Type B pancreatic cell (in vitro differentiated cells): ENCODE results near the gene ANKRD12. TPM values are rescaled to one million over a fixed set of nuclear protein-coding genes. Genes with fewer than 3 reads are reported as not detected.

ENCODE experiments used
- DNase-seq: peaks from one replicate; pipeline ENCODE4 v3.0.0; 2021; ENCODE audit warnings: mixed read lengths; ENCODE audit not compliant: unreplicated experiment; ENCODE audit errors: extremely low spot score
- H3K27ac Mint-ChIP-seq: 2 replicates; pipeline ENCODE4 v1.8.0; 2021; ENCODE audit warnings: mild to moderate bottlenecking, mixed read lengths
- H3K27me3 Mint-ChIP-seq: 2 replicates; pipeline ENCODE4 v1.8.0; 2021; ENCODE audit warnings: mixed read lengths
- H3K36me3 Mint-ChIP-seq: 2 replicates; pipeline ENCODE4 v1.8.0; 2021; ENCODE audit warnings: mixed read lengths
- H3K4me1 Mint-ChIP-seq: one replicate; pipeline ENCODE4 v1.8.0; 2021; ENCODE audit warnings: mixed read lengths; ENCODE audit not compliant: unreplicated experiment
- H3K4me3 Mint-ChIP-seq: 2 replicates; pipeline ENCODE4 v1.8.0; 2021; ENCODE audit warnings: mild to moderate bottlenecking, mixed read lengths
- H3K9me3 Mint-ChIP-seq: 2 replicates; pipeline ENCODE4 v1.8.0; 2021; ENCODE audit warnings: mixed read lengths
- total RNA-seq: library from RNA; stranded (reverse); gene quantifications from 2 replicates; pipeline ENCODE4 v1.2.1, GENCODE V29; 2021; ENCODE audit warnings: low replicate concordance
- TF ChIP-seq, protein P1 (sequence below): fragments of 200-600 bp; sonication (generic); conservative IDR thresholded peaks from 2 replicates; pipeline ENCODE4 v1.5.0; 2021; ENCODE audit warnings: antibody characterized with exemption, mild to moderate bottlenecking

The ANKRD12 gene
- total RNA-seq, 1 donor from 2014 or later: 38.8 TPM

DNA sequence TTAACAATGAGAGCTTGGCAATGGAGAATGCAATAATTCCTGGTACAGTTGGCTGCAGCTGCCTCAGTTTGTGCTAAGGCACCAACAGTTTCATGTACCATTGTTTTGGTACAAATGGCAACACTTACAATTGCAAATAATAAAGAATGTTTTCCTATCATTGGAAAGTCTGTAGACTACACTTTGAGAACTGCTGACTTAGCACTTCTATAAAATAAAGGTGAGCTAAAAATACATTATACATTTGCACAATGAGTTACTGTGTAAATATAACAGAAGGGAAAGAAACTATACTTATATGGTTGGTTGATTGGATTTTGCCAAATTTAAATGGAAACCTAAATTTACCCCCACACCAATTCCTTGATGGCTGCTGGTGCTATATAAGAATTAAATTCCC lies 153.1 kb downstream of the ANKRD12 start:
- Mint-ChIP-seq H3K36me3 (peaks cover 14% of the 10 kb centered on the region), H3K9me3 (peaks cover 10% of the 10 kb centered on the region)

DNA sequence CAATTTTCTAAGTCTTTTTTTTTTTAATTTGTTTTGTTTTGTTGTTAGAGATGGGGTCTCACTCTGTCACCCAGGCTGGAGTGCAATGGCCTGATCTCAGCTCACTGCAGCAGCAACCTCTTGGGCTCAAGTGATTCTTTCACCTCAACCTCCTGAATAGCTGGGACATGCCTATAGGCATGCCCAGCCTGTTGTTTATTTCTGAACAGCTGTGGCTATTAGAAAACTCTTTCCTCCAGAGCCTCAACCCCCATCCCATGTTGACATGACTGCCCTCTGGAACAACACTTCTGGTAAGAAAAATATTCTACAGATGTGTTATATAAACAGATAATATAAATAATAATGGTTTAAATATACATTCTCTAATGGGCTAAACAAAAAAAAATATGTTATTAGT lies 153.6 kb downstream of the ANKRD12 start:
- Mint-ChIP-seq H3K36me3 (peaks cover 14% of the 10 kb centered on the region), H3K27ac (no peak overlapping the region), H3K4me3 (no peak overlapping the region), H3K4me1 (peaks cover 6% of the 10 kb centered on the region), H3K9me3 (peaks cover 10% of the 10 kb centered on the region), H3K27me3 (no peaks in the 10 kb centered on the region)
- TF ChIP-seq, protein P1, sequence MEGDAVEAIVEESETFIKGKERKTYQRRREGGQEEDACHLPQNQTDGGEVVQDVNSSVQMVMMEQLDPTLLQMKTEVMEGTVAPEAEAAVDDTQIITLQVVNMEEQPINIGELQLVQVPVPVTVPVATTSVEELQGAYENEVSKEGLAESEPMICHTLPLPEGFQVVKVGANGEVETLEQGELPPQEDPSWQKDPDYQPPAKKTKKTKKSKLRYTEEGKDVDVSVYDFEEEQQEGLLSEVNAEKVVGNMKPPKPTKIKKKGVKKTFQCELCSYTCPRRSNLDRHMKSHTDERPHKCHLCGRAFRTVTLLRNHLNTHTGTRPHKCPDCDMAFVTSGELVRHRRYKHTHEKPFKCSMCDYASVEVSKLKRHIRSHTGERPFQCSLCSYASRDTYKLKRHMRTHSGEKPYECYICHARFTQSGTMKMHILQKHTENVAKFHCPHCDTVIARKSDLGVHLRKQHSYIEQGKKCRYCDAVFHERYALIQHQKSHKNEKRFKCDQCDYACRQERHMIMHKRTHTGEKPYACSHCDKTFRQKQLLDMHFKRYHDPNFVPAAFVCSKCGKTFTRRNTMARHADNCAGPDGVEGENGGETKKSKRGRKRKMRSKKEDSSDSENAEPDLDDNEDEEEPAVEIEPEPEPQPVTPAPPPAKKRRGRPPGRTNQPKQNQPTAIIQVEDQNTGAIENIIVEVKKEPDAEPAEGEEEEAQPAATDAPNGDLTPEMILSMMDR: no peak
- DNase-seq: no peak

More for the DNA sequence above, 153.1 kb downstream of the ANKRD12 start:
- H3K27me3 Mint-ChIP-seq: no peaks in the 10 kb centered on the region
- no peak overlapping the region for H3K4me3 Mint-ChIP-seq
- H3K4me1 Mint-ChIP-seq: peaks cover 6% of the 10 kb centered on the region
- no peak for DNase-seq
- TF ChIP-seq, protein P1: no peak
- H3K27ac Mint-ChIP-seq: no peak overlapping the region

DNA sequence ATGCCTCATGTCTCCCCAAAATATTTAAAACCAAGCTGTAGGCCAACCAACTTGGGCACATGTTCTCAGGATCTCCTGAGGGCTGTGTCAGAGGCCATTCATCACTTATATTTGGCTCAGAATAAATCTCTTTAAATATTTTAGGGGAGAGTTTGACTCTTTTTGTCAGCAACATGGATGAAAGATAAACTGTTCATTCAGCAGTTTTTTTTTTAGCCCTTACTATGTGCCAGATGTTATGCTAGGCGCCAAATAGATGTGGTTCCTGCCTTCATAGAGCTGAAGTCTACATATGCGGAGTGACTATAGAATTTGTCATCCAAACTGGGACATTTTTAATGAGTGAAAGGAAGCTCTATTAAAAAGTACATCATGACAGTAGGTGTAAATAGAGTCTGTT lies 155.5 kb downstream of the ANKRD12 start:
- Mint-ChIP-seq H3K4me1 (no peaks in the 10 kb centered on the region), H3K36me3 (peaks cover 10% of the 10 kb centered on the region), H3K27me3 (no peaks in the 10 kb centered on the region), H3K27ac (no peak overlapping the region), H3K9me3 (peaks cover 10% of the 10 kb centered on the region), H3K4me3 (no peak overlapping the region)
- TF ChIP-seq, protein P1: no peak
- DNase-seq: no peak

DNA sequence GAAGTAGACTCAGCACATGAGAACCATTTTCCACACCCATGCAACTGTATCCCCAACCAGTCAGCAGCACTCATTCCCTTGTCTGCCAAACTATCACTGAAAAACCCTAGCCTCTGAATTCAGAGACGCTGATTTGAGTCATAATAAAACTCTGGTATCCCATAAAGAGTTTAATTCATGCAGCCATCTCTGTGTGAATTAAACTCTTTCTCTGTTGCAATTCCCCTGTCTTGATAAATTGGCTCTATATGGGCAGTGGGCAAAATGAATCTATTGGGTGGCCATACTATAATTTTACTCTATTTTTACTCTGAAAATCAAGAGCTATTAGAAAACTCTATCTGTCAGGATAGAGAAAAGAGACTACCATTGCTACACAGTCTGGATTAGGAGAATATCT lies 157.4 kb downstream of the ANKRD12 start:
- peaks cover 5% of the 10 kb centered on the region for H3K36me3 Mint-ChIP-seq

DNA sequence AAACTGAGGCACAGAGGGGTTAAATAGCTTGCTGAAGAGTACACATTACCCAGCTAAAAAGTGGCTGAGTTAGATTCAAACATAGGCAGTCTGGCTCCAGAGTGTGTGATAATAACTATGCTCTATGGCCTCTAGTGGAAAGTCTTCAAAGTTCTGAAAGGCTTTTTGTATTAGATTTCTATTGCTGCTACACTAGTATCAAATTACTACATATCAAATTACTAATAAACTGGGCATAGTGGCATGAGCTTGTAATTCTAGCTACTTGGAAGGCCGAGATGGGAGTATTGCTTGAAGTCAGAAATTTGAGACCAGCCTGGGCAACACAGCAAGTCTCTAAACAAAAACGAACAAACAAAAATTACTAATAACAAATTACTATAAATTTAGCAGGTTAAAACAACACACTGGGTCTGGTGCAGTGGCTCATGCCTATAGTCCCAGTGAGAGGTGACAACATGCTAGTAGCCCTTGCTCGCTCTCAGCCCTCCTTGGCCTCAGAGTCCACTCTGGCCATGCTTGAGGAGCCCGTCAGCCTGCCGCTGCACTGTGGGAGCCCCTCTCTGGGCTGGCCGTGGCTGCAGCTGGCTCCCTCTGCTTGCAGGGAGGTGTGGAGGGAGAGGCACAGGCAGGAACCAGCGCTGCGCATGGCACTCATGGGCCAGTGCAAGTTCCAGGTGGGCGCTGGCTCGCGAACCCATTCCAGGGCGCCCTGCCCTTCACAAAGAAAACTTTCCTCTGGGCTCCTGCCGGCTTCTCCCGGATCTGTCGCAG lies 159.8 kb downstream of the ANKRD12 start:
- peaks cover 5% of the 10 kb centered on the region for H3K36me3 Mint-ChIP-seq
- H3K27ac Mint-ChIP-seq: no peak overlapping the region
- H3K4me1 Mint-ChIP-seq: no peaks in the 10 kb centered on the region
- no peak for DNase-seq
- H3K4me3 Mint-ChIP-seq: no peak overlapping the region
- H3K9me3 Mint-ChIP-seq: peaks cover 5% of the 10 kb centered on the region
- TF ChIP-seq, protein P1: no peak
- H3K27me3 Mint-ChIP-seq: no peaks in the 10 kb centered on the region

More for the DNA sequence above, 157.4 kb downstream of the ANKRD12 start:
- H3K9me3 Mint-ChIP-seq: peaks cover 10% of the 10 kb centered on the region
- no peak for DNase-seq
- no peak overlapping the region for H3K4me3 Mint-ChIP-seq
- H3K27me3 Mint-ChIP-seq: no peaks in the 10 kb centered on the region
- H3K27ac Mint-ChIP-seq: no peak overlapping the region
- TF ChIP-seq, protein P1: no peak
- no peaks in the 10 kb centered on the region for H3K4me1 Mint-ChIP-seq
